Activated CD4-positive, alpha-beta T cell treated with anti-CD3 and anti-CD28 coated beads, Interleukin-2, Interleukin-4, amounts not matched to agents 100 ng/mL and 50 ng/mL, durations not matched to agents 16 hours and 8 hours (primary cell): ENCODE results near the gene MPDU1.
A peak's percentile ranks its signal among the peaks of the same experiment; 100 is the strongest.
"Not testable (repeated sequence)": the region's sequence is repeated elsewhere in the genome, so short reads cannot be mapped to it uniquely, and the experiment has no call there.

ENCODE experiments used
- DNase-seq: peaks from one replicate; pipeline ENCODE4 v3.0.0-alpha.2; 2020; ENCODE audit warnings: low spot score

The MPDU1 gene

DNA sequence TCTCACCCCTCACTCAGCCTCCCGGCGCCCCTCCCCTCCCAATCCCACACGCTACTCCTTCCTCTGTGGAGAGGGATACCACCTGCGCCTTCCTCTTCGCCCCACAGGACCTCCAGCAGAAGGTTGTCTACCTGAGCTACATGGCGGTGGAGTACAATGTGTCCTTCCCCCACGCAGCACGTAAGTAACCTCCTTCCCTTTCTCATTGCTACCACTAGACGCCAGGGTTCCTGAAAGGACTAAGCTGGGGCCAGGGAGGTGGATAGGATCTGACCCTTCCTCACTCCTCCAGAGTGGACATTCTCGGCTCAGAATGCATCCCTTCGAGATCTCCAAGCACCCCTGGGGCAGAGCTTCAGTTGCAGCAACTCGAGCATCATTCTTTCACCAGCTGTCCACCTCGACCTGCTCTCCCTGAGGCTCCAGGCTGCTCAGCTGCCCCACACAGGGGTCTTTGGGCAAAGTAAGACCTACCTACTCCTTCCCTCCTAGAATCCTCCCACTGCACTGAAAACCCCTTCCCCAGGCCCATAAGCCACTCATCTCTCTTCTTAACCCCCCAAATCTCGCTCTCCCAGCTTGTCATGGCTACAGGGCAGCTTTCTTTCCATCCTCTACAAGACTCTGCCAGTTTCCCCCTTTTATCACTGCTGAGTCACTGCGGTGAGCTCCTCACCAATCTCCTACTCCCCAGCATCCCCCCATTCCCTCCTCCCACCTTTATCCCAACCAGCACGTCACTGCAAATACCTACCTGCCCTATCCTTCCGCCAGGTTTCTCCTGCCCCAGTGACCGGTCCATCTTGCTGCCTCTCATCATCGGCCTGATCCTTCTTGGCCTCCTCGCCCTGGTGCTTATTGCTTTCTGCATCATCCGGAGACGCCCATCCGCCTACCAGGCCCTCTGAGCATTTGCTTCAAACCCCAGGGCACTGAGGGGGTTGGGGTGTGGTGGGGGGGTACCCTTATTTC lies 2.8 kb upstream of the MPDU1 start:
- DNase-seq: no peak

DNA sequence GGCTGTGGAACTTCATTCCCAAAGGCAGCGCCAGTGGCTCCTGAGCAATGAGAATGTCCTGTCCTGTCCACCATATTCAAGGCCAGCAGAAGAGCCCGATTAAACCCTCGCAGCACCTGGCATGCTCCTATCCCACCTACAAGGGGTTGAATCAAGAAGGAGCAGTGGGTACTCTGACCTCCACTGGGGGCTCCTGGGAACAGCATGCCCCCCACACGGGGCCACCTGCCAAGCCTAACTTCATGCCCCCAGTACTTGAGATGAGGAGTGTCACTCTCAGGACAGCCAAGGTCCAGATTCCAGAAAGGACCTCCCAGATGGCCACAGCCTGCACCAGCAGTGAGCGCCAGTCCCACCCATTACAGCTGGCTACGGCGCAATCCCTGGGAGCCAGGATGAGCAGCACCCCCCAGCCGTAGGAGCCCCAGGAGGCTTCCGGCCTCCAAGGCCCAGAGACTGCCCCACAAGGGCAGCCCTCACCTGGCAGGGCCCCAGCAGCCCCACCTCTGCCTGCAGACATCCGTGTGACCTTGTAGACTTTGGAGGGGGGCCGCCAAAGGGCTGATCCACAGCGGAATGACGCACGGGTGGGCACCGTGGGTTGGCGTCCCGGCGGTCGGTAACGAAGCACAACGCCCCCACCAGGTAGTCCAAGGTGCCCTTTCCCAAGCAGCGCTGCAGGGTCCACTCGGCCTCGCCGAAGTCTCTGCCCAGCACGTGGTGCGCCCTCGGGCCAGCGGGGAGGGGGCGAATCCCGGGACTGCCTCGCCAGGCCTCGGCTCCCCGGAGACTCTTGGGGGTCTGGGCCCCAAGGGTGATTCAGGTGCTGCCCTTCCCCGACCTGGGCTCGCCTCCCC lies 1.0 kb upstream of the MPDU1 start:
- DNase-seq: no peak

DNA sequence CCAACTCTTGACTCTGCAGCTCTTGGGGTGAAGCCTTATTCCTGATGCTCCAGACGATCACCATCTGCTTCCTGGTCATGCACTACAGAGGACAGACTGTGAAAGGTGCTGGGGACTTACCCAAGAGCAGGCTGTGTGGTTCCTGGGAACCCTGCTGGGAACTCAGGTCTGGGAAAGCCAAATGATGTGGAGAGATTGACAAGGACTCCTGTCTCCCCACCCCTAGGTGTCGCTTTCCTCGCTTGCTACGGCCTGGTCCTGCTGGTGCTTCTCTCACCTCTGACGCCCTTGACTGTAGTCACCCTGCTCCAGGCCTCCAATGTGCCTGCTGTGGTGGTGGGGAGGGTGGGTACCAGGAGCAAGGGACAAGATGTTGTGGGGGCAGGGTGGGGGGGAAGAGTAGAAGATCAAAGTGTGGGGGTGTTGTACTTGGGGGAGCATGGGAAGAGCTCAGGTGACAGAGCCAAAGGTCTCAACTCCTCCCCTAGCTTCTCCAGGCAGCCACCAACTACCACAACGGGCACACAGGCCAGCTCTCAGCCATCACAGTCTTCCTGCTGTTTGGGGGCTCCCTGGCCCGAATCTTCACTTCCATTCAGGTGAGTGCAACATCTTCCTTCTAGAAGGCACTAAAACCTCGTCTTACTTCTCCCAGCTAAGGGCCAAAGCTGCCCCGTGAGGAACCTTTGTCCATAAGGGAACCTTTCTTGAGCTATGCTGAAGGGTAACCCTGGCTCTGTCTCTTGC lies 3.2 kb downstream of the MPDU1 start:
- no peak for DNase-seq

DNA sequence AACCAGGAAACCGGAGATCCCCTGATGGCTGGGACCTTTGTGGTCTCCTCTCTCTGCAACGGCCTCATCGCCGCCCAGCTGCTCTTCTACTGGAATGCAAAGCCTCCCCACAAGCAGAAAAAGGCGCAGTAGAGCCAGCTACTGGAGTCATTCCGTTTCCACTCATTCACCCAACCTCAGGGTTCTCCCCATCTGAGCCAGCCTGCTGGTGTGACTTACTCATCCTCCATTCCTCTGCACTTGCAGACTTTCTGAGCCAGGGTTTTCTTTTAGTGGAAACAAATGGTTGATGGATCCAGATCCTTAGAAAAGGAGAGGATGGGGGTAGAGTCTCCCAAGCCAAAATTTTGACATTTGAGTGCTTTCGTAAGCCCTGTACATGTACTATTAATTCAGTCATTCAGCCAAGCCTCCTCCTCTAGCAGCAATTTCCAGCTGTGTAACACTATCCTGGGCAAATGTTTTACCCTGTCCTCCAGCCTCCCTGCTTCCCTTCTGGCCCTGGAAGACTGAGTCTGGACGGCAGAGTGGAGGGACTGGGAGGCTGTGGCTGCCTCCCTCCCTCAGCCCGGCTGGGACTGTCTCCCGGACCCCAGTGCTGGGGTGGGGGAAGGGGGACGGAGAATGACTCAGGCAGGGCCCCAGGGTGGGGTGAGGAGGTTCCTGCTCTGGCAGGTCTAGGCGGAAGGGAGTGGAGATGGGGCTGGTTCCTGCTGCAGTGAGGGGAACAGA lies 3.9 kb downstream of the MPDU1 start:
- DNase-seq: no peak

DNA sequence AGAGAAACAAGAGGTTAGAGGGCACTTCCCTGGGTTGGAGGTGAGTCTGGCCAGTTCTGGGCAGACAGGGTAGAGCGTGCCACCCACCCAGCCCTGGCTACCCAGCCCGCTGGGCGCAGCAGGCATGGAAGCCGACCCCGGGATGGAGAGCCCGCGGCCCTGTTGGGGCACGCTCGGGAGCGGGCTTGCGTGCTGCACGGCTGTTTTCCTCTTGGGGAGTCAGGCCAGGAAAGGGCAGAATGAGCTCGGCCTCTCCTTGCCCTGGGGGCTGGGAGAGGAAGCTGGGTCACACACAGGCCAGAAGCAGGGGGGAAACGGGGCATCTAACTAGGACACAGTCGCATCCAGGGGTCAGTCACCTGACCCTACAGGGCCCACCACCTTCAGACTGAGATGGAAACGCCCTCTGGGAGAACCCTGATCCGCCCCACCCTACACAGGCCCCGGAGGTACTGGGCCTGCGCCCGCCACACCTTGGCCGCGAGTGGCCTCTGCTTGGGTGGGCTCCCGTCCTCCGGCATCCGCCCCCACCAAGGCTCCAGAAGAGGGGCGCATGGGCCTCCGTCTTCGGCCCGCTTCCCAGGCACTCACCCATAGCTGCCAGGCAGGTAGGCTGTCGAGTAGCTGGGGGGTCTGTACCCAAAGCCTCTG lies 5.0 kb downstream of the MPDU1 start:
- no peak for DNase-seq

DNA sequence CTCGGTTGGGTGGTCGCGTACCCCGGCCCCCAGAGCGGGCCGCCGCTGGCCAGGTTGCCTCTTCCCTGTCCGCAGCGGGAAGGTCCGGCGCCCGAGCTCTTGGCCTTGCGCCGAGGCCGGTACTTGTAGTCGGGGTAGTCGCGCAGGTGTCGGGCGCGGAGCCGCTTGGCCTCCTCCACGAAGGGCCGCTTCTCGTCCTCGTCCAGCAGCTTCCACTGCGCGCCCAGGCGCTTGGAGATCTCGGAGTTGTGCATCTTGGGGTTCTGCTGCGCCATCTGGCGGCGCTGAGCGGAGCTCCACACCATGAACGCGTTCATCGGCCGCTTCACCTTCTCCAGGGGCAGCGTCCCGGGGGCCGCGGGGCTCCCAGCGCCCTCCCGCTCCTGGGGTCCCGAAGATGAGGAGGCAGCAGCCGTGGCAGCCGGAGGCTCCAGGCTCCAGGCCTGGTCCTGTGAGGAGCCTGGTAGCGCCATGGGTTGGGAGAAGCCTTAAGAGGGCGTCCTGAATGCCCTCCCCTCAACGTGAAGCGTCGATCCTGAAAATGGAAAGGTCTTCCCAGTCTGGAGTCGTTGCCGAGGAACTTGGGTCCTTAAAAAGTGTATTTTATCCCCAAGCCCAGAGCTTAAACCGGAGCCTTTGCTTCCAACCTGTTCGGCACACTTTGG lies 5.7 kb downstream of the MPDU1 start:
- DNase-seq: peak; percentile 67

DNA sequence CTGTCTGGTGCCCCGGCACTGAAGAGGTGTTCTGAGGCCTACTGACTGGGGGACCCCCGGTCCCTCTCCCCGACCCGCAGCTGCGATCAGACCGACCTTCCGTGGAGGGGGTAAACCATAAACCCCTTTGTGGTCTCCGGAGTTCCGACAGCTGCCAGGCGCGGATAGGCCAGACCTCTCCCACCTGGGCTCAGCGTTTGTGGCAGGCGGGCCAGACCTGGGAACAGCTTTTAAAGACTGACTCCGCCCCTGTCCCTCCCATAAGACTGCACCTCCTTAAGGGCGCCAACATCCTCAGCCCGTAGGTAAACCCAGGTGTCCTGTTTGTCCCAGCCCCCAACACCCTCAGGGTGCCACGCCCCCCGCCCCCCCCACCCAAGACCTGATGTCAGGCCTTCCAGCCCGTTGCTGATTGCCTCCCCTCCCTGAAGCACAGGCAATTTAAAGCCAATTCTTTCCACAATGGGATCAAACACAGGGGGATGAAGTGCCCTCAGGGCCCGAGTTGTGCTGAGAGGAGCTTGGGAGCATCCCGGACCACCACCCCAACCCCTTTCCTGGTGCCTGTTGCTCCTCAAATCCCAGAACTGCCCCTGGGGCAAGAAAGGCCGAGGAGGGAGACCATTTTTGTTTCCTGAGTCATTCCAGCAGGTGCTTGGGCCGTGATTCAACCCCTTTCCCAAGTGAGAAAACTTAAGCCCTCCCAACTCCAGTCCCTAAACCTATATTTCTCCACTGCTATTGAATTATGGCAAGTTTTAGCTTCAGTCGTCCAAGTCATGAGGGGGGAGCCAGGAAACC lies 6.4 kb downstream of the MPDU1 start, which contains the start of gene SOX15:
TSS of gene SOX15 (minus strand) at position 204 of the 801 bp plus-strand sequence. CDS start 418 bp downstream, outside the sequence.
- no peak for DNase-seq

DNA sequence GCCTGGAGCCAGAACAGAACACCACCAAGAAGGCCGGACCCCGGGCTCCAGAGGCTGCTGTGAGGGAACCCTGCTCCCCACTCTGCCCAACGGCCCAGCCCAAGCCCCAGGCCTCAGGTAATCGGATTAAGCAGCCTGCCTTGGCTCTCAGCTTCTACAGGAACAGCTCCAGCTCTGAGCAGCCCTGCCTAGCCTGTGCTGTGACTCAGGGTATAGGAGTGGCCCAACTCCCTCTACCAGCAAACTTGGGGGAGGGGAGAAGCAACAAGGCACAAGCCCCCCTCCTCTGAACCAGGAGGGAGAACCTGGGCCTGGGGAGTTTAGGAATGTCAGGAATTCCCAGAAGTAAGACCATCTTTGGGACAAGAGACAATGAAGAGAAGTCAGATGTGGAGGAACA lies 7.1 kb downstream of the MPDU1 start:
- DNase-seq: no peak

DNA sequence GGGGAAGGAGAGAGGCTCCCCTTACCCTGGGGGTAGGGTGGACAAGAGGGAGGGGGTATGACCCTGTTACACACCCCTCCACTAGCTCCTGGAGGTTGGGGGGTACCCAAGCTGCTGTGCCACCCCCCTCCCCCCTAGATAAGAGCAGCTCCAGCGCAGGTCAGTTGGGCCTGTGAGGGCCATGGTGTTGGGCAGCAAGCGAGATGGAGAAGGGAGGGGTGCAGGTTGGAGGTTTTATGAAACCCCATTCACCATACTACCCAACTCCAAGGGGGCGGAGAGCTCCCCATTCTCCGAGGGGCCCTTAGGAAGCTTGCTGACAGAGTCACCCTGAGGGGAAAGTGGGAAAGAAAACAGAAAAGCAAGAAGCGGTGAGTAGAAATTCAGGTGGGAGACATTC lies 7.9 kb downstream of the MPDU1 start:
- no peak for DNase-seq

DNA sequence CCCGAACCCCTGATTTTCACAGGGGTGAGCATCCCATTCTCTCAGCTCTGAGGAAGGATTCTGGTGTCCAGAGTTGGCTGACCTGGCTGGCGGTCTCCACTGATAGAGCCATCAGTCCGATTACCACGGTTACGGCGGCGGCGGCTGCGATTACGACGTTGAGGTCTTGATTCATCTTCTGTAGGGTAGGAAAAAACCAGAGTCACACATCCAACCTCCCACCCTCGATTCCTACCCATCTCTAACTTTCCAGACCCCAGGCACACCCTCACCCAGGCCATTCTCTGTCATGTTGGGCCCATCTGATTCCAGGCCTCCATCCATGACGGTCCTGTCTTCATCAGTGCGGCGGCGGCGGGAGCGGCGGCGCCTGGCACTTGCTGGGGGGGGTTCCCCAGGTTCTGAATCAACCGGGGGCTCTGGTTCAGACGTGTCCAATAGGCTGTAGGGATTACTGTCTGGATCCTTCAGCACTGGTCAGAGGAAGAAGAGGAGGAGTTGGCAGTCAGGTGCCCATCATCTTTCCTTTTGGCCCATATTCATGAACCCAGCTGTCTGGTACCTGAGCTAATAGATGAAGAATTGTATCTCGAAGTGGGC lies 8.9 kb downstream of the MPDU1 start:
- DNase-seq: no peak

DNA sequence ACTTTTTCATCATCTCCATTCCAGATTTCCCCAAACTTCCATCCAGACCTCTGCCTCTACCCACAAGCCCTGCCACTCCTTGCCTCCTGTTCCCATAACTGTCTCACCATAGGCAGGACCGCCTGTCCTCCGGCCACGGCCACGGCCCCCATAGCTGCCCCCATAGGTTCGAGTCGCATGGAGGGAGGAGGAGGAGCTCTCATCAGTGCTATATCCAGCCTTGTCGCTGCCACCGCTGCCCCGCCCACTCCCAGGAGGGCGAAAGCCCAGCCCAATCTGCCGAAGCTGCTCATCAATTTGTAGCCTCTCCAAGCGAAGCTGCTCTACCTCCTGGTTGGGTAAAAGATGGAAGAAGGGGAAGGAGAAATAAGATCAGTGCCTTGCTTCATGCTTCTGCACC lies 9.6 kb downstream of the MPDU1 start:
- DNase-seq: no peak

DNA sequence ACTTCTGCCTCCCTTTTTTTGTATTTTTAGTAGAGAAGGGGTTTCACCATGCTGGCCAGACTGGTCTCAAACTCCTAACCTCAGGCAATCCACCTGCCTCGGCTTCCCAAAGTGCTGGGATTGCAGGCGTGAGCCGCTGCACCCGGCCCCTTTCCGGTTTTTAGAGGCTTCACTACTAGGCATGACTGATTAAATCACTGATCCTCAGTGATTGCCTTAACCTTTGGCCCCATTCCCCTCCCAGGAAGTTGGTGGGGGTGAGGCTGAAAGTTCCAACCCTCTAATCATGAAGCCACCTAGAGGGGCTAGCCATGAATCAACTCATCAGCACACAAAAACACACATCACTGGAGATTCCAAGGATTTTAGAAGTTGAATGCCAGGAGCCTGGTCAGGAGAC lies 13.9 kb downstream of the MPDU1 start:
- not testable (repeated sequence) for DNase-seq

DNA sequence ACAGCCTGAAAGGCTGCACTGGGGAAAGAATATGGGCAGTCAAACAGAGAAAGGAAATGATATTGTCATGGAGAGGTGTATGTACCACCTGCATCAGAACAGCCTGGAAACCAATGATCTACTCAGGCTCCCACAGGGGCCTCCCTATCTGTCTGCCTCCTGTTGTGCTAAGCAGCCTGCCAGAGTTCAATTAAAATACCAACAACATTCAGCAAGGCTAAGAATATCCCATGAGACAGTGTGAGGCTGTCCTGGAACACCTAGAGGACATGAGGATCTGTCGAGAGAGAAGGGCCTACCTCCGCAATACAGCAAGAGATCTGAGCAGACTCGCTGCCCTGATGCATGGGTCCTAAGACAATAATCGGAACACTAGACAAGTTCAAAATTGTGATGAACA lies 22.6 kb downstream of the MPDU1 start:
- DNase-seq: no peak

DNA sequence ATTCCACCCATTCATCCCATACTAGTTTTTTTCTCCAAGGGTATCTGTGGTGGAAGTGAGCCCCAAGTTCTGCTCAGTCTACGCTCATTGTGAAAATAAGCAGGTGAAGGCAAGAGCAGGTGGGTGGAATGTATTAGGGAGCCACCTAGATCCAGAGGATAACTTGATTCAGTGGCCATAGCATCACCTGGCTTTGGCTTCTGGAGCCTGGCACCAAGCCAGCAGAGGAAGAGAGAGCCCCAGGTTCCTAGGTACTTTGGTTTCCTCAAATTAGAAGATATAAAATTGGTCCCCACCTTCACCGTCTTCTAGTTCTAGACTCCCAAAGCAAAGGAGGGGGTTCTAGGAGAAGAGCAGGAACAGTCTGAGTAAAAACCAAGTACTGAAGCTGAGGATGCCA lies 27.0 kb downstream of the MPDU1 start:
- no peak for DNase-seq

DNA sequence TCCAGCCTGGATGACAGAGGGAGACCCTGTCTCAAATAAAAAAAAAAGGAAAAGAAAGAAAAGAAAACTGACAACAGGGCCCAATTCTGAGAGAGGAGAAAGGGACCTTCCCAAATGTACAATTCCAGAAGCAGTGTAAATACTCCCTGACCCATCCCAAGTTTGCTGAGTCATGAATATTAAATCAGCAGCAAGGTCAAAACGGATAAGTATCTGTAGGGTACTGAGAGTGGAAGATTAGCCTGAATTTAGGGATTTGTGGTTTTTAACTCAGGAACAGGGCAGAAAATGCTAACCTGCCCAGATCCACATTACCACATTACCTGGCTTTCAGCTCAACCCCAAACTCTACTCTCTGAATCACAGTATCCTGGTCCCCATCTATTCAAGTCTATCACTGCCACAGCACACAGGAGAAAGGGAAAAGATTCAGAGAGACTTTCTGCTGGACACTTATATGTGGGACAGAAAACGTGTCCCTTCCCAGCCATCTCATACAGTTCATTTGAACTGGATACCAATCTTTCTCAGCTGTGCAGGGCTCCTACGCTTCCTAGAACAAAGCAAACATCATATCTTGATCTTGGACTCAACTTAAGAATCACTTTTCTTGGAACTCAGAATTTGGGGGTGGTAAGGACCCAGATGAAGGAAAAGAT lies 28.1 kb downstream of the MPDU1 start:
- no peak for DNase-seq

DNA sequence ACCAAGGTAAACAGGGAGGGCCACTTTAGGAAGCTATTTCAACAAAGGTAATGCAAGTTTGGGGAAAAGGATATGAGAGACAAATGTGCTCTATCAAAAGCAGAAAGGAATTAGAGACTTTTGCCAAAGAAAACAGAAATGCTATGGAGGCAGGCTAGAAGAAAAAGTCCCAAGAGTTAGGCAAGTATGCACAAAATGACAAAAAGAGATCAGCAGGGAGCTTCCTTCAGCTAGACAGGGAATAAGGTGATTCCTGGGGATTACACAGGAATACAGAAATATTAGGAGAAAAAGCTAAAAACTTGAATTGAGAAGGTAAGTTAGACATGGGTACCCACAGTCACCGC lies 28.6 kb downstream of the MPDU1 start:
- DNase-seq: no peak

DNA sequence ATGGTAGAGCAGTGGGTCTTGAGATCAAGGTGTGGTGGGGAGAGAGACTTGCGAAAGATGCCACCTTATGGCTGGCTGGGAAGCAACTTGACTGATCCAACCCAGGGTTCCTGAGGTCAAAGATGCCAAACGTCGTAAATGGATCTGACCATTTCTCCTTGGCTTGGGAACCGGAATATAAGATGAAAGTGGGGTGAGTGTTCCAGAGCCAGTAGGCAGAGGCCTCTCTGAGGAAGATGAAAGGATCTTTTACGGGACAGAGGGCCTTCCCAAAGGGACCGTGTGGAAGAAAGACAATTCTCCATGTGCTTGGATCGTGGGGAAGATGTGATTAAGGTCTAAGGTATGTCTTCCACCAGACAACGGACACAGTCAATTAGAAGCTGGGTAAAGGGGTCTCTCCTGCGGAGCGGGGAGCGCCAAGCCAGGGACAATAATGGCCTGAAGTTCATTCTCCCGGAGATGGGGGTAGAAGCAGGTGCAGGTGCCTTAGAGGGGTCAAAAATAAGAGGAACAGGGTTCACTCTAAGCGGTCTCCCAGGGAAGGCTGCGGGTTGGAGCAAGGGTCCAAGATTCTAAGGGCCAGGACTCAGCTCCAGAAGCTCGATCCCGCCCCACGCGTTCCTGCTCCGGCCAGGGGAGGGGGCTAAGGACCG lies 30.2 kb downstream of the MPDU1 start:
- DNase-seq: no peak
